K562 treated with DMSO at 1 percent for 4 hours (cell line): Measurements from ENCODE around the gene HOXA3. TPM values are rescaled to one million over a fixed set of nuclear protein-coding genes. Genes with fewer than 3 reads are reported as not detected.

Experiments used
- total RNA-seq: library from RNA; unstranded; fragments of 300-600 nt; gene quantifications from 2 replicates; pipeline ENCODE4 v1.2.3, GENCODE V29; 2022; ENCODE audit not compliant: insufficient read depth

The HOXA3 gene
- total RNA-seq, 1 experiment from 2014 or later, result not detected

Other genes starting within 250 kb of the HOXA3 start
- not detected in 2 replicates for gene HOXA1, start 56.6 kb downstream of the HOXA3 start, total RNA-seq
- gene HOXA2, start 49.9 kb downstream of the HOXA3 start, total RNA-seq, result not detected in 2 replicates
- gene HOXA4, start 21.8 kb downstream of the HOXA3 start, total RNA-seq, result not detected in 2 replicates
- gene HOXA5, start 8.9 kb downstream of the HOXA3 start, total RNA-seq, result not detected in 2 replicates
- not detected in 2 replicates for gene HOXA6, start 4.8 kb downstream of the HOXA3 start, total RNA-seq
- gene HOXA7, start 4.1 kb upstream of the HOXA3 start, total RNA-seq, result not detected in 2 replicates
- not detected in 2 replicates for gene HOXA9, start 13.0 kb upstream of the HOXA3 start, total RNA-seq
- gene HOXA10, start 21.7 kb upstream of the HOXA3 start, total RNA-seq, result not detected in 2 replicates
- gene HOXA11, start 32.6 kb upstream of the HOXA3 start, total RNA-seq, result not detected in 2 replicates
- not detected in 2 replicates for gene HOXA13, start 47.5 kb upstream of the HOXA3 start, total RNA-seq
- not detected in 2 replicates for gene EVX1, start 90.2 kb upstream of the HOXA3 start, total RNA-seq